Endothelial cell (in vitro differentiated cells): ENCODE measurements around the gene PREPL. TPM values are rescaled to one million over a fixed set of nuclear protein-coding genes. Genes with fewer than 3 reads are reported as not detected.

ENCODE experiments used
- DNase-seq: peaks from one replicate; pipeline ENCODE4 v3.0.0; 2021; ENCODE audit warnings: low spot score
- H3K27ac Mint-ChIP-seq: one replicate; pipeline ENCODE4 v1.8.0; 2021; ENCODE audit warnings: mixed read lengths, inconsistent platforms; ENCODE audit not compliant: unreplicated experiment
- H3K27me3 Mint-ChIP-seq: one replicate; pipeline ENCODE4 v1.8.0; 2021; ENCODE audit warnings: mild to moderate bottlenecking, moderate library complexity, mixed read lengths, inconsistent platforms; ENCODE audit not compliant: unreplicated experiment
- H3K36me3 Mint-ChIP-seq: one replicate; pipeline ENCODE4 v1.8.0; 2021; ENCODE audit warnings: mild to moderate bottlenecking, low read depth, mixed read lengths, inconsistent platforms; ENCODE audit not compliant: unreplicated experiment
- H3K4me1 Mint-ChIP-seq: one replicate; pipeline ENCODE4 v1.8.0; 2021; ENCODE audit warnings: mild to moderate bottlenecking, mixed read lengths, inconsistent platforms; ENCODE audit not compliant: unreplicated experiment
- H3K4me3 Mint-ChIP-seq: one replicate; pipeline ENCODE4 v1.8.0; 2021; ENCODE audit warnings: mild to moderate bottlenecking, mixed read lengths, inconsistent platforms; ENCODE audit not compliant: unreplicated experiment
- H3K9me3 Mint-ChIP-seq: one replicate; pipeline ENCODE4 v1.8.0; 2021; ENCODE audit warnings: mixed read lengths, inconsistent platforms; ENCODE audit not compliant: unreplicated experiment
- total RNA-seq: library from RNA; stranded (reverse); fragmentation: NEBNext Ultra II Directional; extraction: Animal tissue kit (Norgen Biotek cat#: 25700); gene quantifications from one replicate; pipeline ENCODE4 v1.2.1, GENCODE V29; 2021; ENCODE audit not compliant: unreplicated experiment
- TF ChIP-seq, protein P1 (sequence below): fragments of 200-600 bp; sonication (generic); IDR thresholded peaks from one replicate; pipeline ENCODE4 v1.5.0; 2021; ENCODE audit warnings: antibody characterized with exemption; ENCODE audit not compliant: unreplicated experiment

Gene PREPL
- total RNA-seq, 1 donor from 2014 or later, result 16.3 TPM

DNA sequence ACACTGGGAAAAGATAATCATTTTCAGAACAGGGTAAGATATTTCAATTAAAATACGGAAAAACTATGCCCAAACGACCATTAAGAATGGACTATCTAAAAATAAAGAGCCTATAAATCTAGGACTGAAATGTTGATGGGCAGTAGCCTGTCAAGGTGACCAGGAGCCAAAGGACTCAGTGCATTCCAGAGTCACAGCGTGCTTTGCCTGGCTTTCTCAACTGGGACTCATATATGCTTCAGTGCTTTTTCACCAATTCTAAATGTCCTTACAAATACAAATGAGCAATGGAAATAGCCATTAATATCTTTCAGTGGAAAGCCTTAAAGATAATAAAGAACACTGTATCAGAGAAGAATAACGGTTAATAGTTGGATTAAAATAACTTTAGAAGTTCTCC is 35.4 kb downstream of the PREPL start:
- Mint-ChIP-seq H3K36me3 (peaks cover 7% of the 10 kb centered on the region), H3K4me1 (no peaks in the 10 kb centered on the region), H3K4me3 (no peak overlapping the region), H3K27ac (no peak overlapping the region), H3K9me3 (no peaks in the 10 kb centered on the region), H3K27me3 (no peaks in the 10 kb centered on the region)
- TF ChIP-seq, protein P1, sequence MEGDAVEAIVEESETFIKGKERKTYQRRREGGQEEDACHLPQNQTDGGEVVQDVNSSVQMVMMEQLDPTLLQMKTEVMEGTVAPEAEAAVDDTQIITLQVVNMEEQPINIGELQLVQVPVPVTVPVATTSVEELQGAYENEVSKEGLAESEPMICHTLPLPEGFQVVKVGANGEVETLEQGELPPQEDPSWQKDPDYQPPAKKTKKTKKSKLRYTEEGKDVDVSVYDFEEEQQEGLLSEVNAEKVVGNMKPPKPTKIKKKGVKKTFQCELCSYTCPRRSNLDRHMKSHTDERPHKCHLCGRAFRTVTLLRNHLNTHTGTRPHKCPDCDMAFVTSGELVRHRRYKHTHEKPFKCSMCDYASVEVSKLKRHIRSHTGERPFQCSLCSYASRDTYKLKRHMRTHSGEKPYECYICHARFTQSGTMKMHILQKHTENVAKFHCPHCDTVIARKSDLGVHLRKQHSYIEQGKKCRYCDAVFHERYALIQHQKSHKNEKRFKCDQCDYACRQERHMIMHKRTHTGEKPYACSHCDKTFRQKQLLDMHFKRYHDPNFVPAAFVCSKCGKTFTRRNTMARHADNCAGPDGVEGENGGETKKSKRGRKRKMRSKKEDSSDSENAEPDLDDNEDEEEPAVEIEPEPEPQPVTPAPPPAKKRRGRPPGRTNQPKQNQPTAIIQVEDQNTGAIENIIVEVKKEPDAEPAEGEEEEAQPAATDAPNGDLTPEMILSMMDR, result no peak
- no peak for DNase-seq

GRCh38 chr2:44324971-44325426 is 36.3 kb downstream of the PREPL start:
- no peak for DNase-seq
- H3K4me3 Mint-ChIP-seq, result no peak overlapping the region
- no peaks in the 10 kb centered on the region for H3K4me1 Mint-ChIP-seq
- H3K9me3 Mint-ChIP-seq, result no peaks in the 10 kb centered on the region
- TF ChIP-seq, protein P1, result no peak
- no peak overlapping the region for H3K27ac Mint-ChIP-seq
- H3K36me3 Mint-ChIP-seq, result peaks cover 7% of the 10 kb centered on the region
- no peaks in the 10 kb centered on the region for H3K27me3 Mint-ChIP-seq

DNA sequence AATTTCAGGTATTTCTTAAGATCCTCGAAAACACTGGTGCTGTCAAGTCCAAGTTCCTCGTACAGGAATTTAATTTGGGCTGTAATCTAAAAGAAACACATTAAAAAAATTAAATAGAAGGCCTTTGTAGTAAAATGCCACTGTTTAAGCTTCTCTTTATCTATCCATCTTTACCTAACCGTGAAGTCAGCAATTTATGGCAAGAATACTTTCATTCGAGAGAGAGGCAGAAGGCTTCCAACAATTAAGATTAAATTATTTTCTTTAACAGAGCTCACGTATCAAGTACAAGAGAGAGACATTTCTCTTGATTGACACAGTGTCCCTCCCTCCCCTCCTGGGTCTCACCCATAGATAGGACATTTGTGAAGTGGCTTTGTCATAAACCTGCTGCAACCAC is 39.9 kb downstream of the PREPL start:
- Mint-ChIP-seq H3K9me3 (no peaks in the 10 kb centered on the region), H3K4me1 (no peaks in the 10 kb centered on the region), H3K27me3 (no peaks in the 10 kb centered on the region), H3K36me3 (peaks cover 7% of the 10 kb centered on the region), H3K27ac (no peak overlapping the region), H3K4me3 (no peak overlapping the region)
- TF ChIP-seq, protein P1, result no peak
- DNase-seq, result no peak

- Mint-ChIP-seq H3K27me3 (no peaks in the 10 kb centered on the region), H3K27ac (no peak overlapping the region), H3K9me3 (no peaks in the 10 kb centered on the region), H3K36me3 (peaks cover 7% of the 10 kb centered on the region), H3K4me1 (no peaks in the 10 kb centered on the region), H3K4me3 (no peak overlapping the region)
- TF ChIP-seq, protein P1, result no peak
- DNase-seq, result no peak
Observed at GRCh38 chr2:44320832-44321231, 40.5 kb downstream of the PREPL start.

DNA sequence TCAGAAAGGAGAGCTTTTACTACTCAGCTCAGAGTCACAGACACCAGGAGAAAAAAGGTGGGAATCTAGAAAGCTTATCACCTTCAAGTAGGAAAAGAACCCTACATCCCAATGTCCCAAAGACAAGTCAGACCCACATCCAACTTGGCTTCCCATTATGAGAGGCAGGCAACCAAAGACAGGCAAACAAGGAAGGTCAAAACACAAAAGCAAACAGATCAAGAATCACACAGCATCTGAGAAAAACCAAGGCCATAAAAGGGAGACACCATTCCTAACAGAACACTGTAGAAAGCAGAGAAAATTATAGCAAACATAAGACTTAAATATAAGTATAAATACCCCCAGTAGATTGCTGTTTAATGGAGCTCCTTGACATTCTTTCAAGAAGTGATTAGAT is 45.3 kb downstream of the PREPL start:
- no peaks in the 10 kb centered on the region for H3K4me1 Mint-ChIP-seq
- TF ChIP-seq, protein P1, result no peak
- no peaks in the 10 kb centered on the region for H3K27me3 Mint-ChIP-seq
- H3K9me3 Mint-ChIP-seq, result peaks cover 7% of the 10 kb centered on the region
- DNase-seq, result no peak
- no peak overlapping the region for H3K4me3 Mint-ChIP-seq
- H3K27ac Mint-ChIP-seq, result no peak overlapping the region
- peaks cover 14% of the 10 kb centered on the region for H3K36me3 Mint-ChIP-seq
